Measurements from ENCODE around the gene EIF5A2.

The EIF5A2 gene

GRCh38 chr3:170858599-170858998 is 49.8 kb downstream of the EIF5A2 start:
- no peak for DNase-seq

GRCh38 chr3:170852324-170852723 is 56.1 kb downstream of the EIF5A2 start:
- DNase-seq = no peak

GRCh38 chr3:170848292-170848917 is 60.0 kb downstream of the EIF5A2 start:
- no peak for DNase-seq

GRCh38 chr3:170844377-170844776 is 64.1 kb downstream of the EIF5A2 start:
- no peak for DNase-seq

GRCh38 chr3:170840291-170840859 is 68.1 kb downstream of the EIF5A2 start:
- peak in 1 of 51 donors; percentile 13 for DNase-seq

- no peak for DNase-seq
Observed at GRCh38 chr3:170839518-170840100, 68.8 kb downstream of the EIF5A2 start.

Measured in hypothalamus (tissue), 51 donors.